ENCODE measurements around the gene GFI1B. TPM values are rescaled to one million over a fixed set of nuclear protein-coding genes. Genes with fewer than 3 reads are reported as not detected.
A peak's percentile ranks its signal among the peaks of the same experiment; 100 is the strongest.

GFI1B gene
- total RNA-seq, 2 donors from 2014 or later, result 0.45 TPM; not detected in 1

- peaks cover 0 to 9% of the 10 kb centered on the region in 2 donors for H3K4me1 Mint-ChIP-seq (ENCODE audit: low read depth in 2 of 2)
- H3K9me3 Mint-ChIP-seq, result no peaks in the 10 kb centered on the region
- peaks cover 0 to 19% of the 10 kb centered on the region in 2 donors for H3K27me3 Mint-ChIP-seq
- no peaks in the 10 kb centered on the region for H3K36me3 Mint-ChIP-seq
- no peak overlapping the region for H3K27ac Mint-ChIP-seq
- no peak overlapping the region for H3K4me3 Mint-ChIP-seq
- no peak for ATAC-seq
- no peak for DNase-seq (ENCODE audit: low spot score)
These were observed 25.9 kb downstream of the GFI1B start for GRCh38 chr9:133004091-133004998.

GRCh38 chr9:133004999-133005760 lies 26.7 kb downstream of the GFI1B start:
- H3K27ac Mint-ChIP-seq, result peak overlapping the region in 1 of 2 donors; percentile 18
- no peak for DNase-seq (ENCODE audit: low spot score)
- no peak for ATAC-seq
- no peaks in the 10 kb centered on the region for H3K9me3 Mint-ChIP-seq
- H3K36me3 Mint-ChIP-seq, result no peaks in the 10 kb centered on the region
- H3K27me3 Mint-ChIP-seq, result peaks cover 0 to 23% of the 10 kb centered on the region in 2 donors
- H3K4me1 Mint-ChIP-seq (ENCODE audit: low read depth in 2 of 2), result peaks cover 0 to 9% of the 10 kb centered on the region in 2 donors
- H3K4me3 Mint-ChIP-seq, result no peak overlapping the region

- H3K4me1 Mint-ChIP-seq (ENCODE audit: low read depth in 2 of 2), result peaks cover 0 to 9% of the 10 kb centered on the region in 2 donors
- H3K36me3 Mint-ChIP-seq, result no peaks in the 10 kb centered on the region
- H3K9me3 Mint-ChIP-seq, result no peaks in the 10 kb centered on the region
- peak overlapping the region in 1 of 2 donors; percentile 18 for H3K27ac Mint-ChIP-seq
- ATAC-seq (no peak), DNase-seq (ENCODE audit: low spot score) (no peak)
- H3K27me3 Mint-ChIP-seq, result peaks cover 0 to 23% of the 10 kb centered on the region in 2 donors
- no peak overlapping the region for H3K4me3 Mint-ChIP-seq
These were observed 27.5 kb downstream of the GFI1B start for GRCh38 chr9:133005957-133006356.

GRCh38 chr9:133006731-133007352 lies 28.3 kb downstream of the GFI1B start:
- DNase-seq (ENCODE audit: low spot score) (no peak), ATAC-seq (no peak)
- Mint-ChIP-seq H3K4me1 (ENCODE audit: low read depth in 2 of 2) (peaks cover 0 to 9% of the 10 kb centered on the region in 2 donors), H3K27ac (no peak overlapping the region), H3K4me3 (no peak overlapping the region), H3K27me3 (peaks cover 0 to 23% of the 10 kb centered on the region in 2 donors), H3K36me3 (no peaks in the 10 kb centered on the region), H3K9me3 (no peaks in the 10 kb centered on the region)

GRCh38 chr9:133008406-133008805 lies 29.9 kb downstream of the GFI1B start:
- Mint-ChIP-seq H3K27ac (no peak overlapping the region), H3K4me3 (no peak overlapping the region), H3K4me1 (ENCODE audit: low read depth in 2 of 2) (peaks cover 0 to 2% of the 10 kb centered on the region in 2 donors), H3K27me3 (peaks cover 0 to 23% of the 10 kb centered on the region in 2 donors), H3K9me3 (no peaks in the 10 kb centered on the region), H3K36me3 (no peaks in the 10 kb centered on the region)
- no peak for ATAC-seq
- DNase-seq (ENCODE audit: low spot score), result no peak

- no peak overlapping the region for H3K4me3 Mint-ChIP-seq
- no peak overlapping the region for H3K27ac Mint-ChIP-seq
- no peaks in the 10 kb centered on the region for H3K36me3 Mint-ChIP-seq
- no peaks in the 10 kb centered on the region for H3K4me1 Mint-ChIP-seq (ENCODE audit: low read depth in 2 of 2)
- peaks cover 0 to 23% of the 10 kb centered on the region in 2 donors for H3K27me3 Mint-ChIP-seq
- no peak for ATAC-seq
- DNase-seq (ENCODE audit: low spot score), result no peak
- H3K9me3 Mint-ChIP-seq, result no peaks in the 10 kb centered on the region
These were observed 30.3 kb downstream of the GFI1B start for GRCh38 chr9:133008824-133009223.

GRCh38 chr9:133009906-133010582 lies 31.6 kb downstream of the GFI1B start:
- Mint-ChIP-seq H3K27me3 (peaks cover 0 to 31% of the 10 kb centered on the region in 2 donors), H3K9me3 (no peaks in the 10 kb centered on the region), H3K4me1 (ENCODE audit: low read depth in 2 of 2) (no peaks in the 10 kb centered on the region), H3K27ac (no peak overlapping the region), H3K36me3 (no peaks in the 10 kb centered on the region), H3K4me3 (no peak overlapping the region)
- DNase-seq (ENCODE audit: low spot score), result no peak
- ATAC-seq, result no peak

GRCh38 chr9:133014696-133015095 lies 36.2 kb downstream of the GFI1B start:
- DNase-seq (ENCODE audit: low spot score) (no peak), ATAC-seq (no peak)
- Mint-ChIP-seq H3K27me3 (peaks cover 3 to 18% of the 10 kb centered on the region in 2 donors), H3K9me3 (no peaks in the 10 kb centered on the region), H3K4me1 (ENCODE audit: low read depth in 2 of 2) (no peaks in the 10 kb centered on the region), H3K4me3 (no peak overlapping the region), H3K27ac (no peak overlapping the region), H3K36me3 (no peaks in the 10 kb centered on the region)

GRCh38 chr9:133023117-133023890 lies 44.8 kb downstream of the GFI1B start:
- ATAC-seq (peak; percentile 64 to 80), DNase-seq (ENCODE audit: low spot score) (peak; percentile 79)
- Mint-ChIP-seq H3K4me1 (ENCODE audit: low read depth in 2 of 2) (peaks cover 0 to 6% of the 10 kb centered on the region in 2 donors), H3K4me3 (no peak overlapping the region), H3K27me3 (no peaks in the 10 kb centered on the region), H3K9me3 (no peaks in the 10 kb centered on the region), H3K27ac (no peak overlapping the region), H3K36me3 (no peaks in the 10 kb centered on the region)

GRCh38 chr9:133026426-133026825 lies 47.9 kb downstream of the GFI1B start:
- peaks cover 10 to 15% of the 10 kb centered on the region in 2 donors for H3K4me1 Mint-ChIP-seq (ENCODE audit: low read depth in 2 of 2)
- no peaks in the 10 kb centered on the region for H3K9me3 Mint-ChIP-seq
- H3K4me3 Mint-ChIP-seq, result no peak overlapping the region
- DNase-seq (ENCODE audit: low spot score), result no peak
- no peak for ATAC-seq
- H3K27ac Mint-ChIP-seq, result peak overlapping the region in 1 of 2 donors; percentile 36
- H3K27me3 Mint-ChIP-seq, result no peaks in the 10 kb centered on the region
- no peaks in the 10 kb centered on the region for H3K36me3 Mint-ChIP-seq

- Mint-ChIP-seq H3K27me3 (no peaks in the 10 kb centered on the region), H3K9me3 (no peaks in the 10 kb centered on the region), H3K4me3 (no peak overlapping the region), H3K4me1 (ENCODE audit: low read depth in 2 of 2) (peaks cover 17 to 22% of the 10 kb centered on the region in 2 donors), H3K36me3 (no peaks in the 10 kb centered on the region), H3K27ac (no peak overlapping the region)
- ATAC-seq, result no peak
- no peak for DNase-seq (ENCODE audit: low spot score)
These were observed 48.6 kb downstream of the GFI1B start for GRCh38 chr9:133027134-133027533.

GRCh38 chr9:133028221-133028620 lies 49.7 kb downstream of the GFI1B start:
- peak overlapping the region; percentile 30 for H3K4me3 Mint-ChIP-seq
- H3K4me1 Mint-ChIP-seq (ENCODE audit: low read depth in 2 of 2), result peaks cover 27% of the 10 kb centered on the region in 2 donors
- DNase-seq (ENCODE audit: low spot score) (no peak), ATAC-seq (no peak)
- H3K27ac Mint-ChIP-seq, result peak overlapping the region in 1 of 2 donors; percentile 50
- no peaks in the 10 kb centered on the region for H3K9me3 Mint-ChIP-seq
- no peaks in the 10 kb centered on the region for H3K36me3 Mint-ChIP-seq
- H3K27me3 Mint-ChIP-seq, result no peaks in the 10 kb centered on the region

GRCh38 chr9:133029994-133030316 lies 51.5 kb downstream of the GFI1B start:
- Mint-ChIP-seq H3K9me3 (no peaks in the 10 kb centered on the region), H3K36me3 (no peaks in the 10 kb centered on the region), H3K4me1 (ENCODE audit: low read depth in 2 of 2) (peaks cover 27 to 36% of the 10 kb centered on the region in 2 donors), H3K27me3 (no peaks in the 10 kb centered on the region), H3K4me3 (peak overlapping the region; percentile 90), H3K27ac (peak overlapping the region; percentile 88 to 96)
- ATAC-seq (peak in 1 of 2 donors; percentile 41), DNase-seq (ENCODE audit: low spot score) (no peak)
